Right kidney (tissue), 1 donor: ENCODE results near the gene ITM2B.

Experiments used
- DNase-seq: peaks from one replicate; pipeline ENCODE4 v3.0.0-alpha.2; 2016

ITM2B gene

DNA sequence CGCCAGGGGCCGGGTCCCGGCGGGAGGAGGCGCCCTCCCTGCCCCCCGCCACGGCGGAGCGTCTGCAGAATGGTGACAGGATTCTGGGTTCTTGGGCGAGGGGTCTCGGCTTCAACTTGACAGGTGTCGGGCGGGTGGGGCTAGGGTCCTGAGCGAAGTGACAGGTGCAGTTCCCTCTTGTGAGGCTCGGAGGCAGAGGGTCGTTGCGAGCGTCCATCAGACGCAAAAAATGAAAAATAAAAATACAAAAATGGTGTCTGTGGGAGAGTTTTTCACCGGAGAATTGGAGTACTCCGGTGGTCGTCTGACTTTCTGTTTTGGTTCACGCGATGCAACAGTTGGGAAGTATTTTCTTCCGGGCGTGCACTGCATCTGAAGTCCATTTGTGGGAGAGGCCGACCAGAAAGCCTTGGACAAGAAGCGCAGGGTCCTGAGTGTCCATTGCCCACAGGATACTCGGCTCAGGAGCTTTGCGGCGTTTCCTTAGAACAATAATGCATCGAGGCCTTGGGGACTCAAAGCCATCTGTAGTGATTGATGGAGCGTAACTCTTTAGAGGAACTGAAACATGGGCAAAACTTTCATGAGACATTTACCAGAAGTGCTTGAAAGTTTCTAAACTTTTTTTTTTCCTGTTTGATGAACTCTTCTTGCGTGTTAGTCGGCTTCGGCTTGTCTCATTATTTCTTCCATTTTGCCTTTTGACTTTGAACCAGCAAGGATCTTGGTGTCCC, 71.3 kb downstream of the ITM2B start:
- DNase-seq: peak; percentile 87

DNA sequence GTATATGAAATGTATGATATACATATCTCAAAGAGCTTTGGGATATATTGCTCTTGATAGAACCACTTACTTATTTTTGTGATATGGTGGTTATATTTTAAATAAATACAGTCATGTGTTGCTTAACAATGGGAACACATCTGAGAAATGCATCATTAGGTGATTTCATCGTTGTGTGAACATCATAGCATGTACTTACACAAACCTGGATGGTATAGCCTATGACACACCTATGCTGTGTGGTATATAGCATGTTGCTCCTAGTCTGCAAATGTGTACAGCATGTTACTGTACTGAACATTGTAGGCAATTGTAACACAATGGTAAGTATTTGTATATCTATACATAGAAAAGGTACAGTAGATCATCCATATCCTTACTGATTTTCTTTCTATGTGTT, 78.2 kb downstream of the ITM2B start:
- no peak for DNase-seq

DNA sequence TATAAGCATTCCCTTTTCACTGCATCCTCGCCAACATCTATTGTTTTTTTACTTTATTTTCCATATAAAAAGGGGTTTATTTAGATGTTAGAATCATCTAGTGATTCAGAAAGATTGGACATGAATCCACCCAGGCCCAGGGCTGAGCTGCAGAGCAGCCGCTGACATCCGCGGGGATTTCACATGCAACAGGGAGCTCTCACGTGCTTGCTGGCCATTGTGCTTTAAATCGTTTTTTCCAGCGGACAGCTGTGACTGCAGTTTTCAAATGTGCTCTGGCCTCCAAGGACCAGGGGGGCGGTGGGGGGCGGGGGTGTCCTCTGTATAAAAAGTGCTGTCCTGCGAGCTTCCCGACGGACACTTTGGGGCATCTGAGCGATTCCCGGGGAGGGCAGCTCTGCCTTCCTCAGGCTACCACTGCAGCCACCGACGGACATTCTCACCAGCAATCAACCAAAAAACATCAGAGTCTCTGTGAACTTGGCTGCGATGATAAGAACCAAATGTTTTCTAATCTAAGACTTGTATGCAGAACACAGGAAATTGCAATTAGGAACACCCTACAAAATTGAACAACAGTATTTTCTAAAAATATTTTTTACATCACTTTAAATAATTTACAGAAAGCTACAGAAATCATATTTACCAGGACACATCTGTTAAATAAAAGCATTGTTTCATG, 83.1 kb downstream of the ITM2B start:
- no peak for DNase-seq

DNA sequence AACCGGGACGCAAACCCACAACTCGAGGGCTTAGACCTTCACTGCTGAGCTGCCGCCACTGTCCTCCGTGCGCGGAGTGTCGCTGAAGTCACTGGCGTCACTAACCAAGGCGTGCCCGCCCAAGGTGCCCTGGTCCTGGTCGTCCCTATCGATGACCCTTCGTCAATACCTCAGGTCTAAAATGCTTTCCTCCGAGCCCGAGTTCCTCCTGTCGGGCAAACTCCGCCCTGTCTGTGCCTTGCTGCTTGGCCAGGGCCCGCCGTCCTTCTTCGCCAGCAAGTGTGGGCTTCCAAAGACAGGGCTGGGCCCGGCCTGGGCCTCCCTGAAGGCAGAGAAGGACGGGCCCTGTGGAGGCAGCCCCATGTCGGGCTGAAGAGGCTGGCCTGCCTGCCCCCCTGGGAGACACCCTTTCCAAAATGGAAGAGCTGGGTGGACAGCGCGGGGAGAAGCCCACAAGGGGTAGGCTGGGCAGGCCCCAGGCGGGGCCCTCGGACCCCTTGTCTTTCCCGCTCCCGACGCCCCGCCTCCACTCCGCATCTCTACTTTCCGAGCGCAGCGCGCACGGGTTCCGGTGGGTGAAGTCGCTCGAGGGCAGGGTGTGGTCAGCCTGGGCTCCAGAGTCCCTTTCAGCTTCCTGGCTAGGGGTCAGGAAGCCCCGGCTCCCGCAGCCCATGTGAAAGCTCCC, 84.0 kb downstream of the ITM2B start:
- DNase-seq: peak; percentile 18

DNA sequence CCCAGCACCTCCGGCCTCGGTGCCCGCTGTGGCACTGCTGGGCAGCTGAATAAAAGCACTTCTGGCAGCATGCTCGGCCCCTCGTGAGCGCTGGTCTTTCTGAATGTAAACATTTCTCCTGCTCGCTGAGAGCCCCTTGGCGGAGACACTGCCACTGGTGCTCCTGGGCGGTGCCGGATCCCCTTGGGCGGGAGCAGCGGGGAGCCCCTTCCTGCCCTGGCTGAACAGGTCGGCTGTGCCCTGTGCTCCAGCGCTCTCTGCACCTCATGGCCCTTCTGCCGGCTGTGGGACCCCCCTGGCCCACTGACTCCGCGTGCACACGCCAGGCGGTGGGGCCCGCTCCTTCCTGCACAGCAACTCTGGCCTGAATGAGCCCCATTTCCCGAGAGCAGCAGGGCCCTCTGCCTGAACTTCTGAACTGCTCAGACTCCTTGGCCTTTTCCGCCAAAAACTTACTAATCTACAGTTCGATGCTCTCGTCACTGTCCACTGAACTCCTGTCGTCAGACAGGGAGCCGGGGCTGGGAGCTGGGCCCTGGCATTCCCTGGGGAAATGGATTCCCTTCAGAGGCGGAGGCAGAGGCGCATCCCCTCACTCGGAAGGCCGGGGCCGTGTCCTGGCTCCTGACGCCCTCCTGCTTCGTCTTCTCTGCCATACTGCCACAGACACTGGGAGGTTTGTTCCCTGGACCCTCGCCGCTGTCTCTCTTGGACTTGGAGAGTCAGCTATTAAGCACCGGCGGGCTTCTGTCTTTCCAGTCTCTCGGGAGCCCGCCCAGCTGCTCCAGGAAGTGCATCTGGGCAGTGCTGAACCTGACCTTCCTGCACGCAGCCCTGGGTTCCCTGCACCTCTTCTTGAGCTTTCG, 84.7 kb downstream of the ITM2B start:
- DNase-seq: peak; percentile 69

DNA sequence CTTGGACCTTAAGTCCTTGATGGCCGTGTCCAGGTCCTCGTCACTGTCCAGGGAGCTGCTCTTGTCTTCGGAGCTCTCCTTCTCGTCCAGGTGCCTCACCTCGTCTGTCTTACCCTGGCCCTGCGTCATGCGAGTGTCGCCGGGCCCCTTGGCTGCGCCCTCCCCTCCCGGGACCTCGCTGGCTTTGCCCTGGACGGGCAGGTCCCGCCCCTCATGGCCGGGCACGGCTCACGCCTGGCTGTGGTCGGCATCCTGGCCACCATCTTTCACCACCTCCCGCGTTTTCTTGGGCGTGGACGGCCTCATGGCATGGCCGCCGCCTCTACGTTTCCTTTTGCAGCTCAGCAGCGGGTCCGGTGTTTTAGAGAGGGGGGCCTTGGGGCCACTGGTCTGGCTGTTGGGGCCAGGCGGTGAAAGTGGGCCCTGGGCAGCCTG, 85.4 kb downstream of the ITM2B start:
- DNase-seq: peak; percentile 63

DNA sequence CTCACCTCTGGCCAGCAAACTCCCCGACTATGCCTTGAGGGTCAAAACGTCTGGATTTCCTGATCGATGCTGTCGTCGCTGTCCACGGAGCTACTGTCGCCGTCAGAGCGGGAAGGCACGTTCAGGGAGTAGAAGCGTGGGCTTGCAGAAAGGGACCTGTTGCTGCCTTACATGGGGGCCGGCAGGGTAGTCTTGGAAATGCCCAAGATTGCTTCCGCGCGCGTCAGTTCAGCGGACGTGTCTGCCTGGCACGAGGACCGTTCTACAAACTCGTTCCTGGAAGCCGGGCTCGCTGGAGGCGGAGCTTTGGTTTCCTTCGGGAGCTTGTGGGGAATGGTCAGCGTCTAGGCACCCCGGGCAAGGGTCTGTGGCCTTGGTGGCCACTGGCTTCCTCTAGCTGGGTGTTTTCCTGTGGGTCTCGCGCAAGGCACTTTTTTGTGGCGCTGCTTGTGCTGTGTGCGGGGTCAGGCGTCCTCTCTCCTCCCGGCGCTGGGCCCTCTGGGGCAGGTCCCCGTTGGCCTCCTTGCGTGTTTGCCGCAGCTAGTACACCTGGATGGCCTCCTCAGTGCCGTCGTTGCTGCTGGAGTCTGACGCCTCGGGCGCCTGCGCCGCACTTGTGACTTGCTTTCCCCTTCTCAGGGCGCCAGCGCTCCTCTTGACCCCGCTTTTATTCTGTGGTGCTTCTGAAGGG, 86.0 kb downstream of the ITM2B start:
- DNase-seq: peak; percentile 64
